A549 (cell line): ENCODE measurements around the gene BANK1.

Experiments used
- CTCF ChIP-seq: fragments of >200 bp; sonication (Bioruptor Twin); formaldehyde crosslinking; IDR thresholded peaks from 3 replicates; pipeline ENCODE4 v1.5.1; 2016
- RNF2 ChIP-seq: fragments of 200-600 bp; sonication (generic); IDR thresholded peaks from 2 replicates; pipeline ENCODE4 v1.6.1; 2016; ENCODE audit warnings: low read depth, mild to moderate bottlenecking, antibody characterized with exemption, moderate library complexity, borderline replicate concordance
- TP53 ChIP-seq: fragments of 250-450 bp; sonication (Bioruptor Pico); IDR thresholded peaks from 2 replicates; pipeline ENCODE4 v1.5.0; 2021; ENCODE audit warnings: mild to moderate bottlenecking, moderate library complexity
- TF ChIP-seq, protein P1 (sequence below): IDR thresholded peaks from 2 replicates; pipeline ENCODE4 v1.6.1; 2012

GRCh38 chr4:101950258-101950979, 159.9 kb downstream of the BANK1 start:
- TF ChIP-seq TP53 (CRISPR knock-in tag) (no peak), CTCF (no peak), RNF2 (no peak)
- TF ChIP-seq, protein P1, sequence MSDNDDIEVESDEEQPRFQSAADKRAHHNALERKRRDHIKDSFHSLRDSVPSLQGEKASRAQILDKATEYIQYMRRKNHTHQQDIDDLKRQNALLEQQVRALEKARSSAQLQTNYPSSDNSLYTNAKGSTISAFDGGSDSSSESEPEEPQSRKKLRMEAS = no peak
